Bronchus fibroblast of lung (primary cell): ENCODE results near the gene RYR3. TPM values are rescaled to one million over a fixed set of nuclear protein-coding genes. Genes with fewer than 3 reads are reported as not detected.

Experiments
- total RNA-seq: library from RNA; depleted of rRNA; stranded (reverse); fragments of >200 nt; gene quantifications from 2 replicates; pipeline ENCODE4 v1.2.3, GENCODE V29; 2015

The RYR3 gene
- total RNA-seq, result not detected in 2 replicates

DNA sequence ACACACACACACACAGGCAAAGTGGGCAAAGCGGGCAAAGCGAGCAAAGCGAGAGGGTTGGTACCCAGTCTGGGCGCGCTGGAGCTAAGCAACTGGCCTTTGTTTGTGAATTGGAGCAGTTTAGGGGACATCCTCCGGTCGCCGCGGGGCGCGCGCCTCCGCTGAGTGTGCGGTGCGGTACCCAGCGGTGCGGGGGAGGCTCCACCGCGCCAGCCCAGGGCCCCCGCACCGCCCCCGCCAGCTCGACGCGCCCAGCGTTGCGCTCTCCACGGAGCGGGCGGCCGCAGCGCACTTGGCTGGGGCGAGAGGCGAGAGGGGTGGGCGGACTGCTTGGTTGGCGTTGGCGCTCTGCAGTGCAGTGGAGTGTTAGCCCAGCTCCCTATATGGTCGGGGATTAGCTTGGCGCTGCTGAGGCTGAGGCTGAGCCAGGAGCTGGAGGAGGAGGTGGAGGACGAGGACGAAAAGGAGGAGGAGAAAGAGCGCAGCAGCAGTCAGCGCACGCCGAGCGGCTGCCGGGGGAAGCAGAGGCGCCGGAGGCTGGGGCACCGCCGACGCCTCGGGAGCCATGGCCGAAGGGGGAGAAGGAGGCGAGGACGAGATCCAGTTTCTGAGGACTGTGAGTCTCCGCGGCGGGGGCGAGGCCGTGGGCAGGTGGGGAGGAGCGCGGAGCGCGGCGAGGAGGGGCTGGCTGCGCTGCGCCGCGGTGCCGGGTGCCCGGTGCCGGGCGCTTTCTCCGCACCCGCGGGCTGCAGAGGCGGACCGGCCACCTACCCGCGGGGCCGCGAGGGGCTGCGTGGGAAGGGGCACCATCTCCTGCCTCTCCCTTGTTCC, at the start of gene RYR3:
Gene RYR3 (plus strand): TSS at position 487 of the 831 bp plus-strand sequence. CDS start 79 bp downstream, at position 566.

Other genes with a start within 250 kb of the RYR3 start
- 4.6 and 6.7 TPM in 2 replicates for gene FMN1, start 116.3 kb upstream of the RYR3 start, total RNA-seq